OCI-LY1 (cell line): ENCODE data around the gene TNFRSF1A.

Experiments used
- EZH2 ChIP-seq: fragments of 200-600 bp; sonication (generic), shearing (Covaris generic); IDR thresholded peaks from 2 replicates; pipeline ENCODE4 v1.8.0; 2017; ENCODE audit warnings: borderline replicate concordance, mixed run types, mild to moderate bottlenecking, antibody characterized with exemption, low read length, moderate library complexity, mixed read lengths
- TF ChIP-seq, protein P1 (sequence below): fragments of 200-600 bp; sonication (generic), shearing (Covaris generic); IDR thresholded peaks from 2 replicates; pipeline ENCODE4 v1.5.1; 2017; ENCODE audit warnings: mild to moderate bottlenecking, antibody characterized with exemption, low read length, moderate library complexity, mixed read lengths

DNA sequence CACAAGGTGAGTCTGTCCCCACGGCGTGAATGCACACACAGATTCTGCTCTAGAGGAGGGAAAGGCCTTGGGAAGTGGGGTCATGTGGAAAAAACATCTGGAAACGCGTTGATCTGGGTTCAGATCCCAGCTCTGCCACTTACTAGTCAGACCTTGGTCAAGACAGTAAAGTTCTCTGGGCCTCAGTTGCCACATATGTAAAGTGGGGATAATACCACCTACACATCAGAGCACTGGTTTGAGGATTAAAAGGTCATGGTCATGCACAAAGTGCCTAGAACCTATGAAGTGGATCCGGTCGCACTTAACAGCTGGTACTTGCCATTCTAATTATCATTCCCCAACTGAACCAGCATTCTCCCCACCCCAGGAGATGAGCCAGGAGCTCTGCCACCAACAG lies 26.7 kb downstream of the TNFRSF1A start:
- TF ChIP-seq, protein P1, sequence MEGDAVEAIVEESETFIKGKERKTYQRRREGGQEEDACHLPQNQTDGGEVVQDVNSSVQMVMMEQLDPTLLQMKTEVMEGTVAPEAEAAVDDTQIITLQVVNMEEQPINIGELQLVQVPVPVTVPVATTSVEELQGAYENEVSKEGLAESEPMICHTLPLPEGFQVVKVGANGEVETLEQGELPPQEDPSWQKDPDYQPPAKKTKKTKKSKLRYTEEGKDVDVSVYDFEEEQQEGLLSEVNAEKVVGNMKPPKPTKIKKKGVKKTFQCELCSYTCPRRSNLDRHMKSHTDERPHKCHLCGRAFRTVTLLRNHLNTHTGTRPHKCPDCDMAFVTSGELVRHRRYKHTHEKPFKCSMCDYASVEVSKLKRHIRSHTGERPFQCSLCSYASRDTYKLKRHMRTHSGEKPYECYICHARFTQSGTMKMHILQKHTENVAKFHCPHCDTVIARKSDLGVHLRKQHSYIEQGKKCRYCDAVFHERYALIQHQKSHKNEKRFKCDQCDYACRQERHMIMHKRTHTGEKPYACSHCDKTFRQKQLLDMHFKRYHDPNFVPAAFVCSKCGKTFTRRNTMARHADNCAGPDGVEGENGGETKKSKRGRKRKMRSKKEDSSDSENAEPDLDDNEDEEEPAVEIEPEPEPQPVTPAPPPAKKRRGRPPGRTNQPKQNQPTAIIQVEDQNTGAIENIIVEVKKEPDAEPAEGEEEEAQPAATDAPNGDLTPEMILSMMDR: no peak
- TF ChIP-seq EZH2: no peak
